Amniotic epithelial cell (primary cell): ENCODE results near the gene PLCD3.

Experiments
- DNase-seq: peaks from one replicate; pipeline ENCODE4 v3.0.0-alpha.2; 2010; ENCODE audit warnings: low read depth

Gene PLCD3

DNA sequence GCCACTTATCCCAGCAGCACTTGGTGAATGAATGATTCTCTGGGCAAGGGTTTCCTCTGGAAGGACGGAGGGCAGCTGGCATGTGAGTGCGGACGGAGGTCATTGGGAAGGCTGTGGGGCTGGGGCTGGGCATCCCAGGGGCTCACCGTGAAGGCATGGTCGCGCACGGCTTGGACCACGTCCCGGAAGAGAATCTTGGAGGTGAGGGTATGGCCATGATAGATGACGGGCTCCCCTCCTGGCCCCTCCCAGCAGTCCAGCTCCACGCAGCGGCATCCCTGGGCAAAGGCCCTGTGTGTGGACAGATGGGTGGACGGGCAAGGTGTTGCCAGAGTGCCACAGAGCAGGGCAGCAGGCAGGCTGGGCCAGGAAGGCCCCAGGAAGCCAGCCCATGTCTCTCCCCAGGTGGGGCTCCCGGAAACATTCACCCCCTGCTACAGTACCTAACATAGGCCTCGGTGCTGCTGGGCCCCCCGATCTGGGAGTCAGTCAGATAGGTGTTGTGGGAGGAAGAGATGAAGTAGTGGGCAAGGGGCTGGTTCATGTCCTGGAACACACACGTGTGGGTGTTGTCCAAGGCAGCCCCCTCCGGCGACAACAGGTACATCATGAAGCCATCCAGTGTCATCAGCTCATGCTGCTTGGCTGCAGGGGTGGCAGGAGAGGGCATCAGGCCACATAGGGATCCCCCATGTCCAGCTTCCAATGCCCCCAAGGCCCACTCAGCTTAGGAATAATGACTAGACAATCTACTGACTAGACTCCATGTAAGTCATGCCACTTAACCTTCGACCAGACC is 14.3 kb downstream of the PLCD3 start:
- DNase-seq, result no peak

DNA sequence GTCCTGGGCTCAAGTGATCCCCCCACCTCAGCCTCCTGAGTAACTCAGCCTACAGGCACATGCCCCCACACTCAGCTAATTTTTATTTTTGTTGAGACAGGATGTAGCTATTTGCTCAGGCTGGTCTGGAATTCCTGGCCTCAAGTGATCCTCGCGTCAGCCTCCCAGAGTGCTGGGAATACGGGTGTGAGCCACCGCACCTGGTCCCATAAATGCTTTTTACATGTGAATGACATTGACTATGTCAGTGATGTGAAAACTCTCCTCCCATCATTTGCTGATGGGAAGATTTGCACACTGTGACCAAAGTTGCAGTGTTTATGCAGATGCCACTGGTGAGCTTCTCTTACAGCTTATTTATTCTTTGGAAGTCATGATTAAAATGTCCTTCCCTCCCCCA is 15.0 kb downstream of the PLCD3 start:
- no peak for DNase-seq

DNA sequence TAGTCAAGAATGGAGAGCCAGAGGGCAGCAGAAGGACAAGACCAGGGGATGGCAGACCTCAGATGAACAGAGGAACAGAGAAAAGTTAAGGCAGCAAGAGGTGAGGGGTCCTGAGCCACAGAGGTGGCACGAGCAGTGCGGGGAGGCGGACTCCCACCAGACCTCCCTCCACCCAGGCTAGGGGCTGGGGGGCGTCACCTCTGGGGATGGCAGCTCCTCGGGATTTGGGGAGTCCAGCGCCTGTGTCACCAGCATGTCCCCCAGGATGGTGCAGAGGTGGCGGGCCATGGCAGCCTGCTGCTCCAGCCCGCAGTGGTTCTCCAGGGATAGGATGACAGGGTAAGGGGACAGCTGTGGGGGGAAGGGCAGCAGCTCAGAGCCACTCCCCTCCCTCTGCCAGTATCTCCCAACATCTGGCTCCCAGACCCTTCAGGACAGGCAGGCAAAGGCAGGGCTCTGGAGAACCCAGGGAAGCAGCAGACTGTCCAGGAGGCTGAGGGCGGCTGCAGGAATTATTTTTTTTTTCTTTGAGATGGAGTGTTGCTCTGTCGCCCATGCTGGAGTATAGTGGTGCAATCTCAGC is 15.8 kb downstream of the PLCD3 start:
- DNase-seq, result no peak

DNA sequence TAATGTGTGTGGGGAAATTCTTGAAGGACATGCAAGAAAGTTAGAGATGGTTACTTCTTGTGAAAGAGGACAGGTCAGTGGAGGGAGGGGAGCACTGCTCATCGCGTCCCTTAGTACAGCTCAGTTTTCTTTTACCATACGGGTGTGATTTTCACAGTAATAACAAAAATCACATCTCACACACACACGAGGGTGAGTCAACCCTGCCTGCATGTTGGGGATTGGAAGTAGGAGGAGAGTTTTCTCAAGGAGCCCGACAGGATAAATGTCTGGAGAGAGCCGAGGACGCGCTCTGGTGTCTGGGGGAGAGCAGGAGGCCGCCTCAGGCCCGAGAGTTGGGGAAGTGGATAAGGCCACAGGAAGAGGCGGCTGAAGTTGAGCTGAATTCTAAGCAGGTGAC is 16.4 kb downstream of the PLCD3 start:
- DNase-seq, result peak; percentile 60

DNA sequence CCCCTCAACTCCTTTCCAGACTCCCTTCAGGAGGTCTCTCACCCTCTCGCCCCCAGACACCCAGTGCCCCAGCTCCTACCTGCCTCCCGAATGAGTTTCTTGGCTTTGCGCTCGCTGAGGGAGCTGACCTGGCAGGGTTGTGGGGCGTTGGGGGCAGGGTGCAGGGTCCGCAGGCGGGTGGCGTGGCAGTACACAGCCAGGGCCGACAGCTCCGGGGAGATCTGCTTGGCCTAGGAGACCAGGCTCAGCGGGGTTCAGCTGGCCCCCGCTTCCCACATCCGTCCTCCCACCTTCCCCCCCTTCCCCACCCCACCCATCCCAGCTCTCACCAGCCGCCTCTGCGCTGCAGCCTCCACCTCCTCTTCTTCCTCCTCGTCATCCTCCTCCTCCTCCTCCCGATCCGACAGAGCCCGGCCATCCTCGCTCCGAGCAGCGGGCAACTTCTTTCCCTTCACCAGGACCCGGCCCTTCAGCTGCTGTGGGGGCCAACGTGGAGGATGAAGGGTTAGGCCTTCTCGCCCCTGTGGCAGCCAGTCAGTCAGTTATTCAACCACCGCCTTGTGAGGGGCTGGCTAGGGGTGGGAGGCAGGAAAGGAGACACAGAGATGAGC is 17.2 kb downstream of the PLCD3 start:
- DNase-seq, result no peak

DNA sequence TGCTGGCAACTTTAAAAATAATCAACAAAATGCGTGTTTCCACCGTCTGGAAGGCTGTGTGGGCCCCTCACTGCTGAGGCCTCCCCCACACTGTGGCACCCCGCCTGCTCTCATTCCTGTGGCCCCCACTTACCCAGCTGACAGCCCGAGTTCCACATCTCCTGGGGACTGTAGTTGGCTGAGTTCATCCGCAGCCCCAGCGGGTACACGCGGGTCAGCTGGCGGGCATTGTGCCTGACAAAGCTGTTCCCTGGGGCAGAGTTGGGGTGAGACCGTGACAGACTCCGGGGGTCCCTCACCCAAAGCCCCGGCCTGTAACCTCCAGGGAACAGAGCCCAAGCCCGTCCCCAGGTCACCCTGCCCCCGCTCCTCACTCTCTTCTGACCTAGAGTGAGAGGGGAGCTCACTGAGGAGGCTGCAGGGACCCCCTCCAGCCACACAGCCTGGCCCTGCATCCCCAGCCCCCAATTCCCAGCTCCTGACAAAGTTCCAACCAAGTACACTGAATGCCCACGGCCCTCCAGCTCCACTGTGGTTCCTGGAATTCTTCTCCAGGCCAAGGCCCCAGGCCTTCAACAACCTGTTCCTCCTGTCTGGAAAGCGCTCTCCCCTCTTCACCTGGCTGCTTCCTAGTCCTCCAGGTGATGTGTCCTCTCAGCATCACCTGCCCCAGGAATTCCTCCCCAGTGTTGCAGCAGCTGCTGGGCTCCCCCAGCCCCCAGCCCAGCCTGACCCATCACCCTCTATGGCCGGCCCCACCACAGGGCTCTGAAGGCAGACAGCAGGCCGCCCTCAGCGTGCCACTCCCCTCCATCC is 18.0 kb downstream of the PLCD3 start:
- no peak for DNase-seq

DNA sequence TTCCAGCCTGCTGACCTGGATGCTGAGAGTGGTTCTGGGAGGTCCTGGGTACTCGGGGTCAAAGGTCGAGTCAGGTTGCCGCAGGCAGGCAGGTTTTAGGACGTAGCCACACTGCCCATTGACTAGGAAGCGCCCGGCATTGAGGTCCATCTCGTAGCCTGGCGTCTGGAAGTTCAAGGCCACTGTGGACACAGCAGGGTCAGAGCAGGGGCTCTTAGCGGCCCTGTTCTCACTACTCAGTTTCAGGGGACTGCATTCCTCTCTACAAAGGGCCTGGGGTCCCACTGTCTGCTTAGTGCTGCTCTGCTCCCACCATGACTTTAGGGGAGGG is 18.9 kb downstream of the PLCD3 start:
- no peak for DNase-seq

DNA sequence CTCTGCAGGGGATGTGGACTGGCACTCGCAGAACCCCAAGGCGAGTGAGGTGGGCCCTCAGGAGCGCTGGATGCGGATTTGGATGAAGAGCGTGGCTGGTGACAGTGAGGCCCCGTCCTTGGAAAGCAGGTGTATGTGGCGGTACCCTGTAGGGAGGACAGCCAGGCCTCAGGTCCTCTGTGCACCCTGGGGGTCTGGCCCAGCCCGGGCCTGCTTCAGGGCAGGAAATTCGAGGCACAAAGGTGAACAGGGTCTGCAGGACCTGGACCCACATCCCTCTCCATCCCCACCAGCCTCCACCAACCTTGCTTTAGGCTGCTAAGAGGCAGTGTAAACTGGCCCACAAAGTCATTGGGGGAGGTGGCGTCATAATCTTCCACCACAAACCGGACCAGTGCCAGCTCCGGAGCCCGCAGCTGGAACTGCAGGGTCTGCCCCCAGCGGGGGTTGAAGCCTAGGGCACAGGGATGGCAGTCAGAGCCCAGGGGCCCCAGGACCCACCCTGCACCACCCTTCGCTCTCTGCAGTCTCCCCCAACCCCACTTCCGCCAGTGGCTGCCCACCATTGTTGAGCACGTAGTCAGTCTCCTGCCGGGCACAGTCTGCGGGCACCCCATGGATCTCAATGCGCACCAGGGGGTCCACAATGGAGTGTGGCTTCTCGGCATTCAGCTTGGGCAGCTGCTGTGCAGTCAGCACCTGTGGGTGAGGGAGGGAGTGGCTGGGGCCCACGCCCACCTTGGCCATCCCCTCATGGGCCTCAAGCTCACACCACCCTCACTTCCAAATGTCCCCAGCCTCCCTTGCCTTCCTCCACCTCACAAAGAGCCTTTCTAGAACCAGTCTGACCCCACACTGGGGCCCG is 19.5 kb downstream of the PLCD3 start:
- DNase-seq, result no peak

DNA sequence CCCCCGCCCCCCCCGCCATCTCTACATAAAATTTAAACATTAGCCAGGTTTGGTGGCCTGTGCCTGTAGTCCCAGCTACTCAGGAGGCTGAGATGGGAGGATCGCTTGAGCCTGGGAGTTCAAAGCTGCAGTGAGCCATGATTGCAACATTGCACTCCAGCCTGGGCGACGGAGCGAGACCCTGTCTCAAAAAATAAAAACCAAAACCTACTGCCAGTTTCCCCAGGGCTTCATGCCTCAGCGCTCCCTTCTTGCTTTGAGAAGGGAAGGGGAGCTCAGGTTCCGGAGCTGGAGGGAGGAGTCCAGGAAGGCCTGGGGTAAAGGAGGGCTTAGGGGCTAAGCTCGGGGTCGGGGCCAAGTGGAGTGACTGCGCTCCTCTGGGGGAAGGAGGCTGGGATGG is 20.5 kb downstream of the PLCD3 start:
- DNase-seq, result no peak

DNA sequence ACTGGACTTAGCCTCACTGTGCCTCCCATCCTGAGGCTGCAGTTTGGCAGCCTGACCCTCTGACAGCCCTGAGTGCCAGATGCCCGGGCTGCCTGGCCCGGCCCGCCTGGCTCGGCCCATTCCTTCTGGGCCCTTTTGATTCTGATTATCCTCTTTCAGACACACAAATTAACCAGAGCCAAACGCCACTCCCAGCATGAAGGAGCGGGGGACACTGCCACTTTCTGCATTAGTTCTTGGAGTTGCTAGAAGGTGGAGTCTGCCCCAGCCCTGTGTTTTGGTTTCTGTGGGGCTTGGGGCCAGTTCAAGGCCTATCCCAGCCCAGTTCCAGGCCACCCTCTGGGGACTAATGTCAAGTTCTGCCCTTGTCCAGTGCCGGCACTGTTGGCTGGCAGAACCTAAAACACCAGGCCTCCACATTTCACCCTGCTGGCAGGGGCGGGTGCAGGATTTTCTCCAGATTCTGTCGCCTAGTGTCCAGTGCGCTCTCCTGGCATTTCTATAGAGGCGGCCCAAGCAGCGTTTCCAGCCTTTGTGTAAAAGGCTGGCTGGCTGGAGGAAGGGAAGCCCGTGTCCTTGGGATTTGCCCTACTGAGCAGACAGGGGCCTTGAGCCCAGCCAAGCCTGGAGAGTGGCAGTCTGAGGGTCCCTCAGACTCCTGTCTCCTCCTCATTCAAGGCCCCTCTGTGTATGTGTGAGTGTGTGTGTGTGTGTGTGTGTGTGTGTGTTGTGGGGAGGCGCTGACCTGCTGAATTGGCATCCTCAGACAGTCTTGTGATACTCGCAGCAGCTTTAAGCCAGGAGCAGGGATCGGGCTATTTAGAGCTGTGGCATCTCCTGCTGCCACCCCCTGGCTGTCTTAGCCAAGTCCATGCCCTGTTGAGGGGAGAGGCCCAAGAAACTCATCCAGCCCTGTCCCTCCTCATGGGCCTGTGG is 21.4 kb downstream of the PLCD3 start:
- DNase-seq, result no peak

DNA sequence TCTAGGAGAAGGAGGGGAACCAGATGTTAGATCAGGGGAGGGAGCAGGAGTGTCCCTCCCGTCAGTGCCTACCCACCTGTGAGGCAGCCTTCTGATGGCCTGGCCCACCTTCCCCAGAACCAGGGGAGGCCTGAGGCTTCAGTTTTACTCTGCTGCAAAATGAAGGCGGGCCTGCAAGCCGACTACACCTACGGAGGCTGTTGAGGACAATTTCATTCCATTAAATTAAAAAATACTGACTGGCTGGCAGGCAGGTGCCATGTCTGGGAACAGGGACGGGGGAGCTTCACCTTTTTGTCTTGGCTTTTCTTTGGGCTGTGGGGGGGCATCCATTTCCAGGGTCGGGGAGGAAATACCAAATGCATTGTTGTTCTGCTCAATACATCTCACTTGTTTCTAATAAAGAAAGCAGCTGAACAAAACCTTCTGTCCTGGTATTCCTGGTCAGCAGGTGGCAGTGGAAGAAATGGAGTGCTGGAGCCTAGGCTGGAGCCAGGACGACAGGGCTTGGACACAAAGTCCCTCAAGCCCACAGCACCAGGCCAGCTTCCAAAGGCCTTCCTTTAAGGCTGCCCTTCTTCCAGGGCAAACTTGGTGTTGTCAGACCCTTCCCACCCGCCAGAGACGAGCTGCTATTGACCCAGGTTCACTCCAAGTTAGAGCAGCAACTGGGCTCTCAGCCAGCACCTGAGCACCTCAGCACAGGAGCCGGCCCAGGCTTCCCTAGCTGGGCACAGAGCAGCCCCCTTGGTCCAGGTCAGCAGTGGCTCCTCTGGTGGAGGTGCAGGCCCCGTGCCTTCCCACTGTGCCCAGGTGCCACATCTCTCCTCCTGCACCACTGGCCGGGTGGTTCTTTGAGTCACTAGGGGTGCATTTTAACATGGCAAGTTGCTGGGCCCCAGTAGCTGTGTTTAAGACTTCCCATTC is 23.5 kb downstream of the PLCD3 start:
- no peak for DNase-seq

DNA sequence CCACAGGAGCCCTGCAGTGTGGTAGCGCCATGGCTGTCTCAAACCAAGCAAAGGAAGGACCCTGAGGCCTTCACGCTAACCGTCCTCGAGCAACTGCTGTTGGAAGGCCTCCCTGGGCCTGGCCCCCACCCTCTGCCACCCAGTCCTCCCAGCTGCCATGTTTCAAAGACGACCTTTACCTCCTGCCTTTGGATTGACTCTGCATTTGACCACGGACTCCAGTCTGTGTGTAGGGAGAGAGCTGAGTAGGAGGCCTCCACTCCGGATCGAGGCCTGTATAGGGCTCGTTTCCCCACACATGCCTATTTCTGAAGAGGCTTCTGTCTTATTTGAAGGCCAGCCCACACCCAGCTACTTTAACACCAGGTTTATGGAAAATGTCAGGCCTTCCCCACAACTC is 24.3 kb downstream of the PLCD3 start:
- DNase-seq, result no peak

DNA sequence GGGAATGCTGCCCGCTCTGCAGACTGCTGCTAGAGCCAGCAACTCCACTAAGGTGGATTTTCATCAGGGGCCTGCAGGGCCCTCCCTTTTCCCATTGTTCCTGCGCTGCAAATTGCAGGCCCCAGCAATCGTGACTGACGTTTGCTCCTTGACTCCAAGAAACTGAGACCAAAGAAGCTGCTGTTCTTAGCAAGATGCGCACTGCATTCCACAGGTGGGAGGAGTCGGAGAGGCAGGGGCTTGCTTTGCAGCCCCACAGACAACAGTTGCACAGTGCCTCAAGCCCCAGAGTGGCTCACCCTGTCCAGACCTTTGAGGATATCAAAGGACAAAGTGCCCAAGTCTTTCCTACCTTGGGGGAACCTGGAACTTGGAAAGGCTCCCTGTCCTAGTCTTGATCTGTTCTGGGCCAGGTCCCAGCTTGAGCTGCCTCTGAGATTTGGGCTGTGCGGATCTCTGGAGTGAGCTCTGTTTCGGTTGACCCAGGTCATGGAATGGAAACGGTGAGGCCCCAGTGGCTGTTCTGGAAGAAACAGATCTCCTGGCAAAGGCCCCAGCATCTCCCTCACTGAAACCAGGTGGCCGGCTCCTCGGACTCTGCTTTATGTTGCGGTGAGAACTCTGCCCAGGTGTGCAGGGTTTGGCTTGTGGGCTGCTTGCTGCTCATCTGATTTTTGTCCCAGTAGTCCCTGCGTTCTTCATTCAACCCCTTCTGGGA is 24.9 kb downstream of the PLCD3 start:
- no peak for DNase-seq

DNA sequence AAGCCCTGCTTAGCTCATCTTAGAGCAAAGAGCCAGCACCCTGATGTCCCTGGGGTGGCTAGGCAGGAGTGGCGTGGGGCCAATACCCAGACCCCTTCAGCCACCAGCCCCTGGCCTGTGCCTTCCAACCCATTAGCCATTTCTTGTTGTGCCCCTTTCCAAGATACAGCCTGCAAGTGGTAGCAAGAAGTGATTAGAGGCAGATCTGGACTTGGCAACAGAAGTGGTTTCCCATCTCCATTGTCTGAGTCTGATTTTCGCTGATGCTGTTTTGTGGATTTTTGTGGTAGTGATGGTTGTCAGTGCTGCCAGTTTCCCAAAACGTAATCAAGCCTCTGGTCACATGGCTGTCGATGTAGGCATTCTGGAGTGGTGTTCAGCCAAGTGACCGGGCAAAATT is 25.7 kb downstream of the PLCD3 start:
- DNase-seq, result no peak

DNA sequence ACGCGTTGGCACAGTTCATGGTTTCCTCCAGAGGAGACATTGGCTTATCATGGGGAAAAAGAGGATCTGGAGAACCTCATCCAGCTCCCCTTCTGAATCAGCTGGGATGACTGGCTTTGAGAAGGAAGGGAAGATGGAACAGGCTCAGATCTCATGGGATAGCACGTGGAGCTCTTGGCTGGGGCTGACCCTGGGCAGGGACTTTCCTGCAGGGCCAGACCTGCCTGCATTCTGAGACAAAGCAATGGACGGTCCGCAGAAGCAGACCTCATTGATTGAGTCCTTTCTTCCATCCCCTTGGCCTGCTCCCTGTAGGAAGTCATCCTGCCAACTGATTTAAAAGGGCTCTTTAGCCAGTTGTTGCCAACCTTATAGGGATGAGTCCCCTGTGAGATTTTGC is 26.2 kb downstream of the PLCD3 start:
- DNase-seq, result no peak

DNA sequence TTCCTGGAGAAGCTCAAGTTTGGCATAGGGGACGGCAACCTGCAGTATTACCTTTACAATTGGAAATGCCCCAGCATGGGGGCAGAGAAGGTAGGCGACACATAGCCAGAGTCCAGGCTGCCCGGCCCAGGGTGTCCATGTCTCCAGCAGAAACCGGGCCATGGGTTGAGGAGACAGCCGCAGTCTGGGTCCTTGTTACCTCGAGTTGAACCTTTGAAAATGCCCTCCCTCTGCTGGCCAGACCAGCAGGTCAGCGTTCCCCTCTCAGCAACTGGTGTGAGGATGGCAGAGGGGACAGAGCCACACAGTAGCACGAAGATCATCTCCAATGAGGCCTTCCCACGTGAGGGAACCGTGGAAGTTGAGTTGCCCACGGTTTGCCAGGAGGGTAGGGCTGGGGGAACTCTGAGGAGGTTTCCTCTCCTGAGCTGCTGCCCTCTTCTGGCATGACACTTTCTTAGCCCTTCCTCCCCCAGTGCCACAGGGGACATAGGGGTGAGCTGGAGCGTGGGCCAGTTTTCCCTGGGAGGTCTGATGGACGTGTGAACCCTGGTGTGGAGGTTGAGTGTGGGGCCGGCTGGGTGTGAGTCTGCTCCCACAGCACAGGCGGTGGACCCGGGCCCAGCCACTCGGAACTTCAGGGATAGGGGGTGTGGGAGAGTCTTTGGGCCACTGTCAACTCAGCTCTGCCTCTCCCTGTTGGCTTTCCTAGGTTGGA is 27.2 kb downstream of the PLCD3 start:
- no peak for DNase-seq

DNA sequence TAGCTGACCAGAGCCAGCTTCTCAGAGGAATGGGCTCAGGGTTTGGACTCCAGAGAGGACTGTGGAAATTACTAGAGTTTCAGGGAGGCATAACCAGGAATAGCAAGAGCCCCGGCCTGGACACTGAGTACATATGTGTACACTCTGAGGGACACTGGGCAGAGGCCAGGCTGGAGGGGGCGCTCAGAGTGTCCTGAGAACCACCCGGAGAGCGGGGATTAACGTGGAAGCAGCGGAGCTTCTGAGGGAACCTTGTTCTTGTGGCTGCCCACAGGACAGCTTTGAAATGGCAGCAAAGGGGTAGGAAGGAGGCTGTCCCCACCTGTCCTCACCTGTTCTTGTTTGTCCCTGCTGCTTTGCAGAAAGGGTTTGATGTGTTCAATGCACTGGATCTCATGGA is 27.8 kb downstream of the PLCD3 start:
- no peak for DNase-seq

DNA sequence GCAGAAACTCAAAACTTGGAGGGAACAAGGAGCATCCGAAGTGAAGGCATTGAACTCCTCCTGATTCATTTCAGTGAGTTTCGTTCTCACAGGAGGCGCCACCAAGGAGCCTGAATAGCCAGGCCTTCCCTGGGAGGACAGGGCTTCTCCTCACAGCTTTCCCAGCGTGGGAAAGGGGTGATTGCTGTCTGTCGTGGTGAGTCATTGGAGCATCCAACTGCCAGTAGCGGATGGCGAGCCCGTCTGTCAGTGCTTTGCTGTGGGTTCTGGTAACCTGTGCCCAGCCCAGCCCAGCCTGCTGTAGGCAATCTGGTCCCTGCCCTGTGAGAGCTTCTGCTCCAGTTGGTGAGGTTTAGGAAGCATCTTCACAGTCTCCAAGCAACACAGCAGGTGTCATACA is 28.3 kb downstream of the PLCD3 start:
- DNase-seq, result no peak
